ENCODE data around the gene SDCBP2.

SDCBP2 gene

DNA sequence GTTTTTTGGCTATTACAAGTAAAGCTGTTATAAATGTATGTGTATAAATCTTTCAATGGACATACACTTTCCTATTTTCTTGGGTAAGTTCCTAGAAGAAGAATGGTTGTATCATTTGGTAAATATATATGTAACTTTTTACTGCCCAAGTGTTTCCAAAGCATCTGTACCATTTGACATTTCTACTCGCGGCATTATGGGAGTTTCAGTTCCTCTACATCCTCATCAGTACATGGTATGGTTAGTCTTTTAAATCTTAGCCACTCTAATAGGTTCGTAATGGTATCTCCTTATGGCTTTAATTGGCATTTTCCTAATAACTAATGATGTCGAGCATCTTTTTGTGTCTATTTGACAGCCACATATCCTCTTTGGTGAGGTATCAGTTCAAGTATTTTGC is 49.9 kb downstream of the SDCBP2 start:
- Histone ChIP-seq H2BK5ac (ENCODE audit: low read length) (no peak overlapping the region), H3K23ac (ENCODE audit: low read length) (no peak overlapping the region), H2BK120ac (ENCODE audit: low read depth, low read length) (no peak overlapping the region), H3K9ac (ENCODE audit: low read length) (no peak overlapping the region), H2AK5ac (ENCODE audit: low read length) (no peak overlapping the region), H3K18ac (ENCODE audit: low read length) (no peak overlapping the region), H3K27ac (ENCODE audit: low read depth, low read length) (no peak overlapping the region), H3K36me3 (ENCODE audit: control insufficient read depth, insufficient read depth, low read length) (no peaks in the 10 kb centered on the region), H3K79me2 (ENCODE audit: control insufficient read depth, insufficient read depth, low read length) (no peaks in the 10 kb centered on the region), H4K8ac (ENCODE audit: low read depth, low read length) (no peak overlapping the region), H3K27me3 (ENCODE audit: insufficient read depth, low read length, poor library complexity) (no peaks in the 10 kb centered on the region), H3K4me1 (ENCODE audit: control insufficient read depth, low read depth, low read length) (no peaks in the 10 kb centered on the region), H3K79me1 (ENCODE audit: low read length) (no peaks in the 10 kb centered on the region), H3K56ac (ENCODE audit: low read length) (no peak overlapping the region), H4K5ac (ENCODE audit: low read length) (no peak overlapping the region), H2BK15ac (replicated peaks; ENCODE audit: low read depth) (no peak overlapping the region), H3K4me2 (ENCODE audit: low read length) (no peak overlapping the region), H3K4me3 (ENCODE audit: low read length) (no peak overlapping the region), H3K4ac (ENCODE audit: low read depth, low read length) (no peak overlapping the region)
- no CpG with 5 or more reads among the region's 4 CpGs for WGBS (ENCODE audit: extremely low coverage, insufficient coverage, low lambda C conversion rate)
- DNase-seq, result no peak

GRCh38 chr20:1277529-1278322 is 51.2 kb downstream of the SDCBP2 start:
- no peak overlapping the region for H4K5ac ChIP-seq (ENCODE audit: low read length)
- no peak overlapping the region for H3K4me3 ChIP-seq (ENCODE audit: low read length)
- H3K4me2 ChIP-seq (ENCODE audit: low read length), result no peak overlapping the region
- no peak overlapping the region for H2BK15ac ChIP-seq (replicated peaks; ENCODE audit: low read depth)
- no peak overlapping the region for H3K18ac ChIP-seq (ENCODE audit: low read length)
- no peaks in the 10 kb centered on the region for H3K36me3 ChIP-seq (ENCODE audit: control insufficient read depth, insufficient read depth, low read length)
- H2AK5ac ChIP-seq (ENCODE audit: low read length), result no peak overlapping the region
- no peak overlapping the region for H3K4ac ChIP-seq (ENCODE audit: low read depth, low read length)
- DNase-seq, result no peak
- H2BK120ac ChIP-seq (ENCODE audit: low read depth, low read length), result no peak overlapping the region
- no peaks in the 10 kb centered on the region for H3K27me3 ChIP-seq (ENCODE audit: insufficient read depth, low read length, poor library complexity)
- no peak overlapping the region for H3K23ac ChIP-seq (ENCODE audit: low read length)
- H3K27ac ChIP-seq (ENCODE audit: low read depth, low read length), result no peak overlapping the region
- WGBS (ENCODE audit: extremely low coverage, insufficient coverage, low lambda C conversion rate), result no CpG with 5 or more reads among the region's 8 CpGs
- no peaks in the 10 kb centered on the region for H3K79me1 ChIP-seq (ENCODE audit: low read length)
- no peak overlapping the region for H3K9ac ChIP-seq (ENCODE audit: low read length)
- H3K56ac ChIP-seq (ENCODE audit: low read length), result no peak overlapping the region
- H3K4me1 ChIP-seq (ENCODE audit: control insufficient read depth, low read depth, low read length), result no peaks in the 10 kb centered on the region
- H3K79me2 ChIP-seq (ENCODE audit: control insufficient read depth, insufficient read depth, low read length), result no peaks in the 10 kb centered on the region
- H2BK5ac ChIP-seq (ENCODE audit: low read length), result no peak overlapping the region
- H4K8ac ChIP-seq (ENCODE audit: low read depth, low read length), result no peak overlapping the region

DNA sequence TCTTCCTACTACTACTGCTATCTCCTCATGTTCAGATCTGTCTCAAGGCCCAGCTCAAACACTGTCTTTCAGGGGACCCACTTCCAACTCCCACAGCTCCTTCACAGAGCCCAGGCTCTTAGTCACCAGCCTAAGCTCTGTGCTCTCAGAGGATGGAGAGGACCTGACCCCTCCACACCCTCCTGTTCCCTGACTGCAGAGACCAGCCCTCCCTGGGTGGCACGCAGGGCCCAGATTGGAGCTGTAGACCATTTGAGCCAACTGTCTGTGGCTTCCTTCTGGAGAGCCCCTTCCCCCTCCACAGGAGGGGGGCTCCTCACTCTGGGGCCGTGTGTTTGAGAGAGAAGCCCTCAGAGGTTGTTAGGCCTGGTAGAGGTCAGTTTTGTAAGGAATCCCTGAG is 53.0 kb downstream of the SDCBP2 start:
- no peaks in the 10 kb centered on the region for H3K36me3 ChIP-seq (ENCODE audit: control insufficient read depth, insufficient read depth, low read length)
- no peaks in the 10 kb centered on the region for H3K27me3 ChIP-seq (ENCODE audit: insufficient read depth, low read length, poor library complexity)
- no CpG with 5 or more reads among the region's 2 CpGs for WGBS (ENCODE audit: extremely low coverage, insufficient coverage, low lambda C conversion rate)
- H3K9ac ChIP-seq (ENCODE audit: low read length), result no peak overlapping the region
- H3K56ac ChIP-seq (ENCODE audit: low read length), result no peak overlapping the region
- H3K79me2 ChIP-seq (ENCODE audit: control insufficient read depth, insufficient read depth, low read length), result no peaks in the 10 kb centered on the region
- no peak overlapping the region for H3K27ac ChIP-seq (ENCODE audit: low read depth, low read length)
- no peak overlapping the region for H3K4me3 ChIP-seq (ENCODE audit: low read length)
- no peak overlapping the region for H4K8ac ChIP-seq (ENCODE audit: low read depth, low read length)
- no peak overlapping the region for H3K4me2 ChIP-seq (ENCODE audit: low read length)
- no peaks in the 10 kb centered on the region for H3K4me1 ChIP-seq (ENCODE audit: control insufficient read depth, low read depth, low read length)
- no peaks in the 10 kb centered on the region for H3K79me1 ChIP-seq (ENCODE audit: low read length)
- no peak overlapping the region for H3K18ac ChIP-seq (ENCODE audit: low read length)
- no peak overlapping the region for H2BK120ac ChIP-seq (ENCODE audit: low read depth, low read length)
- no peak overlapping the region for H3K4ac ChIP-seq (ENCODE audit: low read depth, low read length)
- no peak overlapping the region for H2BK5ac ChIP-seq (ENCODE audit: low read length)
- no peak overlapping the region for H2BK15ac ChIP-seq (replicated peaks; ENCODE audit: low read depth)
- H2AK5ac ChIP-seq (ENCODE audit: low read length), result no peak overlapping the region
- no peak overlapping the region for H3K23ac ChIP-seq (ENCODE audit: low read length)
- no peak overlapping the region for H4K5ac ChIP-seq (ENCODE audit: low read length)
- no peak for DNase-seq

DNA sequence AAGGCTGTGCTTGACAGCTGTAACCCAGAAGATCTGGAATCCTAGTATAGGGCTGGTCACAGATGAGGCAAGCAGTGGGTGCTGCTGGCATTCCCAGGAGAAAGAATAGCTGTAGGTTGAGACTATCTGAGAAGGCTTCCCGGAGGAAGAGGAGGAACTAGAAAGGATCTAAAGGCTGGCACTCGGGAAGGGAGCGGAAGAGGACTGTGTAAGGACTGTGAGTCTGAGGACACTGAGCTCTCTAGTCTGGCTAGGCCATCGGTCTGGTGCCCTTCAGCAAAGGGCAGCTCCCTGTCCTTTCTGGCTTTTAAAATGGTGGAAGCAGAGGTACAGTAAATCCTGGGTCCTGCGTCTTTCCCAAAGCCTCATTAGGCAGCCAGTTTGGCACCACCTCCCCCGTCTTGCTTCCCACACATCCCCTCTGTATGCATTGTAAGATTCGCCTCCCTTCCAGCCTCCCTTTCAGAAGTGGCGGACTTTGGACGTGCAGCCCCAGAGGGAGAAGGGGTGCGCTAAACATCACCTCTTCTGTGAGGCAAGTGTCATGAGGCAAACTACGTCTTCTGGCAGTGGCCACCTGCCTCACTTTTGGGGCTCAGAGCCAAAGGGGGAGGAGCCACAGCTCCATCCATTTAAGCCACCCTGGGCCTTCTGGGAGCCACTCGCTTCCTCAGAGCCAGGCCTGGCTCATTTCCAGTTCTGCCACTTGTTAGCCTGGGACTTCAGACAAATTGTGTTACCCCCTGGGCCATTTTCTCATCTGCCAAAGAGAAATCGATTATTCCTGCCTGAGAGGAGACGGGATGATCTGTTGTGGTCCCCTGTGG is 54.2 kb downstream of the SDCBP2 start:
- Histone ChIP-seq H3K27ac (ENCODE audit: low read depth, low read length) (no peak overlapping the region), H3K4me2 (ENCODE audit: low read length) (no peak overlapping the region), H3K23ac (ENCODE audit: low read length) (no peak overlapping the region), H3K56ac (ENCODE audit: low read length) (no peak overlapping the region), H3K27me3 (ENCODE audit: insufficient read depth, low read length, poor library complexity) (no peaks in the 10 kb centered on the region), H3K4ac (ENCODE audit: low read depth, low read length) (no peak overlapping the region), H3K18ac (ENCODE audit: low read length) (no peak overlapping the region), H2BK15ac (replicated peaks; ENCODE audit: low read depth) (no peak overlapping the region), H3K4me1 (ENCODE audit: control insufficient read depth, low read depth, low read length) (no peaks in the 10 kb centered on the region), H3K79me1 (ENCODE audit: low read length) (no peaks in the 10 kb centered on the region), H3K36me3 (ENCODE audit: control insufficient read depth, insufficient read depth, low read length) (no peaks in the 10 kb centered on the region), H2BK120ac (ENCODE audit: low read depth, low read length) (no peak overlapping the region), H4K8ac (ENCODE audit: low read depth, low read length) (no peak overlapping the region), H4K5ac (ENCODE audit: low read length) (no peak overlapping the region), H2AK5ac (ENCODE audit: low read length) (no peak overlapping the region), H2BK5ac (ENCODE audit: low read length) (no peak overlapping the region), H3K79me2 (ENCODE audit: control insufficient read depth, insufficient read depth, low read length) (no peaks in the 10 kb centered on the region), H3K4me3 (ENCODE audit: low read length) (no peak overlapping the region), H3K9ac (ENCODE audit: low read length) (no peak overlapping the region)
- no CpG with 5 or more reads among the region's 14 CpGs for WGBS (ENCODE audit: extremely low coverage, insufficient coverage, low lambda C conversion rate)
- DNase-seq, result no peak

DNA sequence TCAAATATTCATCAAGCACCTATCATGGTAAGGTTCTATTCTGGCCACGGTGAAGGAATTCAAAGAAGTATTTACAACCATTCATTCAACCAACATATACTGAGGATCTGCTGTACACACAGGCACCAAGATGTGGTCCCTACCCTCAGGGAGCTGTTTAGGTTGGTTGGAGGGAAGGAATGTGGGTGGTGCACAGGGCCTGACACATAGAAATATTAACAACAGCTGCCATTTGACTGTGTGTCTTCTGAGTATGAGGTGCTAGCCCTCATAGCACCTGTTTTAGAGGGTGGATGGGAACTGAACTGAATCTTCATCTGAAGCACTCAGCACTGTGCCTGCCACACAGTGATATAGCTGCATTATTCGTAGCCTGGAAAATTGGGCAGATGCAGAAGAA is 55.6 kb downstream of the SDCBP2 start:
- Histone ChIP-seq H3K4ac (ENCODE audit: low read depth, low read length) (no peak overlapping the region), H3K79me1 (ENCODE audit: low read length) (no peaks in the 10 kb centered on the region), H3K4me1 (ENCODE audit: control insufficient read depth, low read depth, low read length) (no peaks in the 10 kb centered on the region), H3K27ac (ENCODE audit: low read depth, low read length) (no peak overlapping the region), H3K79me2 (ENCODE audit: control insufficient read depth, insufficient read depth, low read length) (no peaks in the 10 kb centered on the region), H4K5ac (ENCODE audit: low read length) (no peak overlapping the region), H2BK120ac (ENCODE audit: low read depth, low read length) (no peak overlapping the region), H3K18ac (ENCODE audit: low read length) (no peak overlapping the region), H3K23ac (ENCODE audit: low read length) (no peak overlapping the region), H3K4me3 (ENCODE audit: low read length) (no peak overlapping the region), H2BK5ac (ENCODE audit: low read length) (no peak overlapping the region), H2AK5ac (ENCODE audit: low read length) (no peak overlapping the region), H3K9ac (ENCODE audit: low read length) (no peak overlapping the region), H3K27me3 (ENCODE audit: insufficient read depth, low read length, poor library complexity) (no peaks in the 10 kb centered on the region), H2BK15ac (replicated peaks; ENCODE audit: low read depth) (no peak overlapping the region), H3K36me3 (ENCODE audit: control insufficient read depth, insufficient read depth, low read length) (no peaks in the 10 kb centered on the region), H4K8ac (ENCODE audit: low read depth, low read length) (no peak overlapping the region), H3K56ac (ENCODE audit: low read length) (no peak overlapping the region), H3K4me2 (ENCODE audit: low read length) (no peak overlapping the region)
- no peak for DNase-seq
- WGBS (ENCODE audit: extremely low coverage, insufficient coverage, low lambda C conversion rate), result no CpG with 5 or more reads among the region's 2 CpGs
